GM12878 (cell line): Measurements from ENCODE around the gene REPIN1. TPM values are rescaled to one million over a fixed set of nuclear protein-coding genes. Genes with fewer than 3 reads are reported as not detected.

ENCODE experiments used
- BACH1 ChIP-seq: fragments of 450-650 bp; IDR thresholded peaks from 2 replicates; pipeline ENCODE4 v1.6.1; 2017; ENCODE audit warnings: mild to moderate bottlenecking, borderline replicate concordance
- BRCA1 ChIP-seq: IDR thresholded peaks from 2 replicates; pipeline ENCODE4 v1.6.1; 2011; ENCODE audit warnings: low read depth, low read length, improper control_type of control experiment
- CHD1 ChIP-seq: IDR thresholded peaks from 2 replicates; pipeline ENCODE4 v1.6.1; 2012; ENCODE audit warnings: low read depth, low read length, improper control_type of control experiment
- CREM ChIP-seq: IDR thresholded peaks from 2 replicates; pipeline ENCODE4 v1.6.1; 2014; ENCODE audit warnings: antibody characterized with exemption, low read depth
- EZH2 ChIP-seq: IDR thresholded peaks from 2 replicates; pipeline ENCODE4 v1.6.1; 2012; ENCODE audit warnings: low read depth, mild to moderate bottlenecking, control low read depth, inconsistent platforms, low read length, borderline replicate concordance; ENCODE audit not compliant: control insufficient read depth
- GATAD2B ChIP-seq: fragments of 450-650 bp; conservative IDR thresholded peaks from 2 replicates; pipeline ENCODE4 v1.6.1; 2017; ENCODE audit warnings: low read depth, mild to moderate bottlenecking, moderate library complexity
- HDAC2 ChIP-seq: fragments of 200-600 bp; sonication (generic); IDR thresholded peaks from 2 replicates; pipeline ENCODE4 v1.6.1; 2017
- HDGF ChIP-seq: fragments of 450-650 bp; IDR thresholded peaks from 2 replicates; pipeline ENCODE4 v1.6.1; 2016; ENCODE audit warnings: antibody characterized with exemption
- IKZF1 ChIP-seq: fragments of 450-650 bp; conservative IDR thresholded peaks from 2 replicates; pipeline ENCODE4 v1.6.1; 2017; ENCODE audit warnings: antibody characterized with exemption, mild to moderate bottlenecking
- KDM1A ChIP-seq: fragments of 200-600 bp; sonication (generic); IDR thresholded peaks from 2 replicates; pipeline ENCODE4 v1.6.1; 2016; ENCODE audit warnings: borderline replicate concordance
- MTA2 ChIP-seq: fragments of 450-650 bp; IDR thresholded peaks from 2 replicates; pipeline ENCODE4 v1.6.1; 2016; ENCODE audit warnings: low read depth, mild to moderate bottlenecking, moderate library complexity
- NBN ChIP-seq: fragments of 450-650 bp; IDR thresholded peaks from 2 replicates; pipeline ENCODE4 v1.6.1; 2016
- NFIC ChIP-seq: IDR thresholded peaks from 2 replicates; pipeline ENCODE4 v1.6.1; 2012; ENCODE audit warnings: low read depth, mild to moderate bottlenecking, inconsistent platforms, low read length, moderate library complexity
- POLR2AphosphoS5 ChIP-seq: IDR thresholded peaks from 2 replicates; pipeline ENCODE4 v1.6.1; 2011; ENCODE audit warnings: mild to moderate bottlenecking, low read length, inconsistent platforms
- RBBP5 ChIP-seq: fragments of 200-600 bp; sonication (generic); conservative IDR thresholded peaks from 2 replicates; pipeline ENCODE4 v1.6.1; 2016
- RELA ChIP-seq: fragments of 450-650 bp; IDR thresholded peaks from 2 replicates; pipeline ENCODE4 v1.8.0; 2014; ENCODE audit warnings: borderline replicate concordance; ENCODE audit not compliant: partially characterized antibody
- SMAD1 ChIP-seq: fragments of 450-650 bp; IDR thresholded peaks from 2 replicates; pipeline ENCODE4 v1.6.1; 2018; ENCODE audit warnings: mild to moderate bottlenecking, low read depth; ENCODE audit not compliant: partially characterized antibody
- SMC3 ChIP-seq: IDR thresholded peaks from 2 replicates; pipeline ENCODE4 v1.6.1; 2011; ENCODE audit warnings: low read length, improper control_type of control experiment, borderline replicate concordance
- SRF ChIP-seq, 2 experiments: IDR thresholded peaks; 2 replicates each; pipeline ENCODE4 v1.6.1; 2011; ENCODE audit warnings: low read depth in 2 of 2, low read length in 2 of 2, mild to moderate bottlenecking in 1 of 2, moderate library complexity in 1 of 2
- TCF12 ChIP-seq: IDR thresholded peaks from 2 replicates; pipeline ENCODE4 v1.6.1; 2011; ENCODE audit warnings: low read depth, mild to moderate bottlenecking, low read length
- ZNF207 ChIP-seq: fragments of 450-650 bp; IDR thresholded peaks from 2 replicates; pipeline ENCODE4 v1.6.1; 2014; ENCODE audit warnings: antibody characterized with exemption, mild to moderate bottlenecking, borderline replicate concordance
- ZNF622 ChIP-seq: fragments of 450-650 bp; IDR thresholded peaks from 2 replicates; pipeline ENCODE4 v1.6.1; 2017; ENCODE audit warnings: mild to moderate bottlenecking, inconsistent platforms
- ZSCAN29 ChIP-seq: fragments of 450-650 bp; IDR thresholded peaks from 2 replicates; pipeline ENCODE4 v1.6.1; 2017; ENCODE audit warnings: mild to moderate bottlenecking, moderate library complexity
- polyA plus RNA-seq, 11 experiments: library from polyadenylated mRNA; depleted of rRNA in 4 of 11; unstranded in 6 of 11; stranded (reverse) in 5 of 11; fragments of >200 nt; fragmentation: Nextera tagmentation in 4 of 11; fragmentation: Illumina TruSeq in 1 of 11; extraction: Ambion mirVana in 4 of 11; extraction: Trizol in 1 of 11; gene quantifications; 1 replicate in 1 of 11; 2 replicates in 10 of 11; pipeline versions ENCODE4 v1.2.1 to v1.2.3, GENCODE V29; 2011 to 2016; ENCODE audit warnings: inconsistent platforms in 2 of 11, missing spikeins in 2 of 11, low read depth in 1 of 11
- total RNA-seq, 4 experiments: library from RNA; depleted of rRNA in 3 of 4; stranded (reverse); fragments of >200 nt in 3 of 4; fragmentation: Illumina TruSeq in 1 of 4; extraction: Trizol in 1 of 4; gene quantifications; 2 replicates each; pipeline versions ENCODE4 v1.2.1 to v1.2.3, GENCODE V29; 2013 to 2021
- TF ChIP-seq, protein P1 (sequence below): IDR thresholded peaks from 2 replicates; pipeline ENCODE4 v1.6.1; 2012; ENCODE audit warnings: mild to moderate bottlenecking, low read depth, low read length

Gene REPIN1
- total and polyA plus RNA-seq, 10 of the 15 experiments (the other 5 are each of a cell fraction or from before 2014, with no cell fraction given) = 5.1 to 172 (median 76.9) TPM

- TF ChIP-seq NFIC (no peak), POLR2AphosphoS5 (peak; percentile 41; the same call in 1 of the 2 replicates), GATAD2B (no peak), SRF (IDR thresholded peaks at IDR 0.05; ENCODE audit: low read depth in 2 of 2, low read length in 2 of 2) (no peak), MTA2 (no peak), NBN (peak; percentile 11; the same call in 1 of the 2 replicates), RBBP5 (no peak), CREM (no peak), BACH1 (no peak), TCF12 (no peak), KDM1A (no peak), SMAD1 (no peak), SMC3 (no peak), HDGF (0 out of 2 replicates have a peak, but pooled peaks have one; percentile 29), RELA (peak; percentile 27), IKZF1 (no peak), HDAC2 (no peak), ZSCAN29 (no peak), ZNF622 (no peak), ZNF207 (no peak), EZH2 (no peak), CHD1 (no peak), BRCA1 (no peak)
- TF ChIP-seq, protein P1, sequence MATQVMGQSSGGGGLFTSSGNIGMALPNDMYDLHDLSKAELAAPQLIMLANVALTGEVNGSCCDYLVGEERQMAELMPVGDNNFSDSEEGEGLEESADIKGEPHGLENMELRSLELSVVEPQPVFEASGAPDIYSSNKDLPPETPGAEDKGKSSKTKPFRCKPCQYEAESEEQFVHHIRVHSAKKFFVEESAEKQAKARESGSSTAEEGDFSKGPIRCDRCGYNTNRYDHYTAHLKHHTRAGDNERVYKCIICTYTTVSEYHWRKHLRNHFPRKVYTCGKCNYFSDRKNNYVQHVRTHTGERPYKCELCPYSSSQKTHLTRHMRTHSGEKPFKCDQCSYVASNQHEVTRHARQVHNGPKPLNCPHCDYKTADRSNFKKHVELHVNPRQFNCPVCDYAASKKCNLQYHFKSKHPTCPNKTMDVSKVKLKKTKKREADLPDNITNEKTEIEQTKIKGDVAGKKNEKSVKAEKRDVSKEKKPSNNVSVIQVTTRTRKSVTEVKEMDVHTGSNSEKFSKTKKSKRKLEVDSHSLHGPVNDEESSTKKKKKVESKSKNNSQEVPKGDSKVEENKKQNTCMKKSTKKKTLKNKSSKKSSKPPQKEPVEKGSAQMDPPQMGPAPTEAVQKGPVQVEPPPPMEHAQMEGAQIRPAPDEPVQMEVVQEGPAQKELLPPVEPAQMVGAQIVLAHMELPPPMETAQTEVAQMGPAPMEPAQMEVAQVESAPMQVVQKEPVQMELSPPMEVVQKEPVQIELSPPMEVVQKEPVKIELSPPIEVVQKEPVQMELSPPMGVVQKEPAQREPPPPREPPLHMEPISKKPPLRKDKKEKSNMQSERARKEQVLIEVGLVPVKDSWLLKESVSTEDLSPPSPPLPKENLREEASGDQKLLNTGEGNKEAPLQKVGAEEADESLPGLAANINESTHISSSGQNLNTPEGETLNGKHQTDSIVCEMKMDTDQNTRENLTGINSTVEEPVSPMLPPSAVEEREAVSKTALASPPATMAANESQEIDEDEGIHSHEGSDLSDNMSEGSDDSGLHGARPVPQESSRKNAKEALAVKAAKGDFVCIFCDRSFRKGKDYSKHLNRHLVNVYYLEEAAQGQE = no peak
Measured at GRCh38 chr7:150323682-150324372, 44.8 kb upstream of the REPIN1 start (continued).
